AG04450 (cell line): ENCODE measurements around the gene NDE1. TPM values are rescaled to one million over a fixed set of nuclear protein-coding genes. Genes with fewer than 3 reads are reported as not detected.

Experiments used
- CTCF ChIA-PET: fragments of 300-600, 350-600 bp; formaldehyde crosslinking; extraction: SDS; loops from one replicate; lab custom pipeline; 2022; ENCODE audit warnings: antibody characterized with exemption, inconsistent platforms; lab: Charles Lee
- POLR2A ChIA-PET: fragments of 350-600 bp; formaldehyde crosslinking; extraction: SDS; loops from one replicate; lab custom pipeline; 2021; ENCODE audit warnings: antibody characterized with exemption, inconsistent platforms; lab: Yijun Ruan, JAX
- DNase-seq: peaks from one replicate; pipeline ENCODE4 v3.0.0-alpha.2; 2011; ENCODE audit warnings: low read depth, low spot score
- H3K27ac ChIP-seq: one replicate; pipeline ENCODE4 v1.5.1; 2012; ENCODE audit warnings: low read depth, low read length, control low read depth
- H3K27me3 ChIP-seq: one replicate; pipeline ENCODE4 v1.6.0; 2012; ENCODE audit warnings: low read length; ENCODE audit not compliant: control insufficient read depth, insufficient read depth
- H3K4me3 ChIP-seq: 2 replicates; pipeline ENCODE4 v1.5.1; 2011; ENCODE audit warnings: mild to moderate bottlenecking, low read depth, low read length, control low read depth
- H3K9me3 ChIP-seq: 2 replicates; pipeline ENCODE4 v1.5.1; 2012; ENCODE audit warnings: low read length; ENCODE audit not compliant: control insufficient read depth, insufficient read depth
- polyA plus RNA-seq: library from polyadenylated mRNA; depleted of rRNA; stranded (reverse); fragments of >200 nt; gene quantifications from 2 replicates; pipeline ENCODE4 v1.2.3, GENCODE V29; 2011
- TF ChIP-seq, protein P1 (sequence below): IDR thresholded peaks from 2 replicates; pipeline ENCODE4 v1.5.1; 2011; ENCODE audit warnings: low read depth, low read length, control low read depth, inconsistent platforms

NDE1 gene
- polyA plus RNA-seq, 1 experiment = 29.9 TPM

DNA sequence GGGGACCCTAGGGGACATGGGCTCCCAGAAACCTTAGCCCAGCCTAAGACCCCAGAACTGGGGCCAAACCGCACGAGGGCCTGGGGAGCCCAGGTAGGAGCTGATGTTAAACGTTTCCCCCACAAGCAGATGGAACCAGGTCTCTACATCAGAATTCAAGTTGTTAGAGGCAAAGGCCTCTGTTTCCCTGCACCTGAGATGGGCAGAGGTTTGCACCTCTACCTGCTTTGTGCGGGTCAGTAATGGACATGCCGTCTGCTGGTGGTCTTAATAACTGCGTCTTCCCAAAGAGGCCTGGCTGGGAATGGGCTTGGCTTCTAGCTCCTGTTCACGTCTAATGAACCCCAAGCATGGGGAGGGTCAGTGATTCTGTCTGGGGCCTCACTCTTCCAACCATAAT lies 79.1 kb downstream of the NDE1 start:
- DNase-seq = no peak
- ChIA-PET POLR2A (interaction anchor here (0.7 kb wide), 1 partner anchor 14 kb away, joined by 4 read pairs; no protein-coding TSS in a partner anchor), CTCF (interaction anchor here (0.6 to 0.7 kb wide), 2 partner anchors 59 to 298 kb away, joined by 3 to 4 read pairs; no protein-coding TSS in a partner anchor)

DNA sequence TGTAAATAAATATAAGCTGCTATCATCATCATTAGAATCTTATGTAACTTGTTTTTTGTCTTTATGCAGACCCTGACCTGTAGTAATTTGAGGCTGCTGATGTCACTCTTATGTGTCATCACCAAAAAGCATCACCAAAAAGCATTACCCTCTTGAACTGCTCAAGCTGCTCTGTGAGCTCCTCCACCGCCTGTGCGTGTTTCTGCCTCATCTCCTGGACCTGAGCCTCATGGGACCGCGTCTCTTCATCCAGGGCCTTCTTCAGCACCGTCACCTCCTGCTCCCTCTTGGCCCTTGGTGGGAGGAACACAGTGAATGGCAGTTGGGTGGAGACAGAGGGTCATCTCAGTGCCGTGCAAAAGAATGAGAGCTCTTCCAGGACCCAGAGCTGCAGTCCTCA lies 82.4 kb downstream of the NDE1 start:
- Histone ChIP-seq H3K27ac (no peak overlapping the region), H3K4me3 (no peak overlapping the region), H3K9me3 (peaks cover 4% of the 10 kb centered on the region; the same call in 1 of the 2 replicates), H3K27me3 (peaks cover 4% of the 10 kb centered on the region)
- TF ChIP-seq, protein P1, sequence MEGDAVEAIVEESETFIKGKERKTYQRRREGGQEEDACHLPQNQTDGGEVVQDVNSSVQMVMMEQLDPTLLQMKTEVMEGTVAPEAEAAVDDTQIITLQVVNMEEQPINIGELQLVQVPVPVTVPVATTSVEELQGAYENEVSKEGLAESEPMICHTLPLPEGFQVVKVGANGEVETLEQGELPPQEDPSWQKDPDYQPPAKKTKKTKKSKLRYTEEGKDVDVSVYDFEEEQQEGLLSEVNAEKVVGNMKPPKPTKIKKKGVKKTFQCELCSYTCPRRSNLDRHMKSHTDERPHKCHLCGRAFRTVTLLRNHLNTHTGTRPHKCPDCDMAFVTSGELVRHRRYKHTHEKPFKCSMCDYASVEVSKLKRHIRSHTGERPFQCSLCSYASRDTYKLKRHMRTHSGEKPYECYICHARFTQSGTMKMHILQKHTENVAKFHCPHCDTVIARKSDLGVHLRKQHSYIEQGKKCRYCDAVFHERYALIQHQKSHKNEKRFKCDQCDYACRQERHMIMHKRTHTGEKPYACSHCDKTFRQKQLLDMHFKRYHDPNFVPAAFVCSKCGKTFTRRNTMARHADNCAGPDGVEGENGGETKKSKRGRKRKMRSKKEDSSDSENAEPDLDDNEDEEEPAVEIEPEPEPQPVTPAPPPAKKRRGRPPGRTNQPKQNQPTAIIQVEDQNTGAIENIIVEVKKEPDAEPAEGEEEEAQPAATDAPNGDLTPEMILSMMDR = no peak
- DNase-seq = no peak
- CTCF ChIA-PET = interaction anchor here (1.2 to 1.7 kb wide), 2 partner anchors 24 to 89 kb away, joined by 3 to 16 read pairs; no protein-coding TSS in a partner anchor
- POLR2A ChIA-PET = interaction anchor here (1.2 kb wide), 1 partner anchor 8 kb away, joined by 3 read pairs; no protein-coding TSS in a partner anchor

More for the DNA sequence above, 79.1 kb downstream of the NDE1 start:
- TF ChIP-seq, protein P1 = no peak
- no peaks in the 10 kb centered on the region for H3K27me3 ChIP-seq
- no peak overlapping the region for H3K27ac ChIP-seq
- H3K9me3 ChIP-seq = no peaks in the 10 kb centered on the region
- no peak overlapping the region for H3K4me3 ChIP-seq

DNA sequence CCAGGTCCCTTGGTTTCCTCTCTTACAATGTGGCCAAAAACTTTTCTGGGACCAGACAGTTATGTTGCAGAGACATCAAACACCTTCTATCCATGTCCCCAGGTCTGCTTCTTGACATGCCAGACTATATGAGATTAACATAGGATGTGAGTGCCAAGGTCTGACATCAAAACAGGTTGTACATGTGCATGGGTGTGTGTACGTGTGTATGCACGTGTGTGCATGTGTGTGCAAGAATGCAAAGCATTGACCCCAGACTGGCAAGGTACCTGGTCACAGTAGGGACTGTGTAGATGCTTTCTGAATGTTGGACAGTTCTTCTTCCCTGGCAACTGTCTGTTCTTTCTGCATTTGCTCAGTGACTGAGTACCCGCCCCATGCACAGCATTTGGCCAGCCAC lies 85.6 kb downstream of the NDE1 start:
- CTCF ChIA-PET = no interaction called here
- POLR2A ChIA-PET = no interaction called here
- TF ChIP-seq, protein P1 = no peak
- no peak overlapping the region for H3K27ac ChIP-seq
- no peak overlapping the region for H3K4me3 ChIP-seq
- peaks cover 4% of the 10 kb centered on the region for H3K27me3 ChIP-seq
- DNase-seq = no peak
- H3K9me3 ChIP-seq = peaks cover 4% of the 10 kb centered on the region; the same call in 1 of the 2 replicates

DNA sequence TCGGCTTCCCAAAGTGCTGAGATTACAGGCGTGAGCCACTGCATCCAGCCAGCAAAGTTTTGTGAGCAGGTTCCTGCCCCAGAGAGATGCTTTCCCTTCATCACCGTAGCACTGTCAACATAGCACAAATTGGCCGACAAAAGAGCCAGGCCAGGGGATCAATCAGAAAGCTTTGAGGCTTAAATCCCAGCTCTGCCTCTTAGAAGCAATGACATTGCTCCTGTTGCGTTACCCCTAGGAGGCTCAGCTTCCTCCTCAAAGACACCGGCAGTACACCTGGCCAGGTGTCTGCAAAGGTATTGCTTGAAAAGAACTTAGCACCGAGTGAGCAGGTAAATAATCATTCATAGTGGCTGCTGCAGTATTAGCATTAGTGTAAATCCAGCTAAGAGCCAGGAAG lies 86.5 kb downstream of the NDE1 start:
- ChIA-PET CTCF (no interaction called here), POLR2A (no interaction called here)
- H3K9me3 ChIP-seq = peaks cover 13% of the 10 kb centered on the region
- no peak overlapping the region for H3K4me3 ChIP-seq
- DNase-seq = no peak
- TF ChIP-seq, protein P1 = no peak
- H3K27ac ChIP-seq = no peak overlapping the region
- H3K27me3 ChIP-seq = peaks cover 4% of the 10 kb centered on the region

DNA sequence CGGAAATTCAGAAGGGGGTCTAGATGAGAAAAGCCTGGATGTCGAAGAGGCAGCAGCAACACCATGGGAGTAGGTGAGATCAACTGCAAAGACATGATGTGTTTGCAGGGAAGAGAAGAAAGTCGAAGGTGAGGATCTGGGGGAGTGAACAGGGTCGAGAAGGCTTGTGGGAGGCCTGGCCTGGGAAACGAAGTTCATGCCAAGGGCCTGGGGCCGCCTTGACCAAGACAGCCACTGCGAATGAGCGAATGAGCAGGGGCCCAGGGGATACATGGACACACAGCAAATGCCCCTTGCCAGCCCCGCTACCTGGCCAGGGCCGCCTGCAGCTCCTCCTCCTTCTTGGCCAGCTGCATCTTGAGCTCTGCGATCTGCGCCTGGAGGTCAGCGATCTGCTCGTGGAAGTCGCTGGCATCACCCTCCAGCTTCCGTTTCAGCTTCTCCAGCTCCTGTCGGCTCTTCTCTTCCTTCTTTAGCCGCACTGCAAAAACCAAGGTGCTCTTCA lies 87.1 kb downstream of the NDE1 start:
- Histone ChIP-seq H3K4me3 (no peak overlapping the region), H3K9me3 (peaks cover 14% of the 10 kb centered on the region), H3K27me3 (peaks cover 4% of the 10 kb centered on the region), H3K27ac (peak overlapping the region; percentile 21)
- ChIA-PET CTCF (no interaction called here), POLR2A (no interaction called here)
- no peak for DNase-seq
- TF ChIP-seq, protein P1 = no peak
